Stimulated activated CD8-positive, alpha-beta memory T cell treated with anti-CD3 and anti-CD28 coated beads, Interleukin-4, amount 100 ng/mL, for 48 hours (primary cell): ENCODE data around the gene TRIM7.
"Not testable (repeated sequence)": the region's sequence is repeated elsewhere in the genome, so short reads cannot be mapped to it uniquely, and the experiment has no call there.

Experiments used
- DNase-seq: peaks from one replicate; pipeline ENCODE4 v3.0.0-alpha.2; 2020

Gene TRIM7

GRCh38 chr5:181146927-181147636 lies 57.9 kb downstream of the TRIM7 start, which contains the start of gene OR2V2:
Gene OR2V2, plus strand, starts transcription at chr5:181147586. Its CDS starts 7,357 bp downstream, at chr5:181154943.
- not testable (repeated sequence) for DNase-seq

GRCh38 chr5:181145133-181145532 lies 59.9 kb downstream of the TRIM7 start:
- DNase-seq = no peak
